ENCODE results near the gene RAPGEF4. TPM values are rescaled to one million over a fixed set of nuclear protein-coding genes. Genes with fewer than 3 reads are reported as not detected.

The RAPGEF4 gene
- total RNA-seq, 1 experiment from 2014 or later, result not detected

DNA sequence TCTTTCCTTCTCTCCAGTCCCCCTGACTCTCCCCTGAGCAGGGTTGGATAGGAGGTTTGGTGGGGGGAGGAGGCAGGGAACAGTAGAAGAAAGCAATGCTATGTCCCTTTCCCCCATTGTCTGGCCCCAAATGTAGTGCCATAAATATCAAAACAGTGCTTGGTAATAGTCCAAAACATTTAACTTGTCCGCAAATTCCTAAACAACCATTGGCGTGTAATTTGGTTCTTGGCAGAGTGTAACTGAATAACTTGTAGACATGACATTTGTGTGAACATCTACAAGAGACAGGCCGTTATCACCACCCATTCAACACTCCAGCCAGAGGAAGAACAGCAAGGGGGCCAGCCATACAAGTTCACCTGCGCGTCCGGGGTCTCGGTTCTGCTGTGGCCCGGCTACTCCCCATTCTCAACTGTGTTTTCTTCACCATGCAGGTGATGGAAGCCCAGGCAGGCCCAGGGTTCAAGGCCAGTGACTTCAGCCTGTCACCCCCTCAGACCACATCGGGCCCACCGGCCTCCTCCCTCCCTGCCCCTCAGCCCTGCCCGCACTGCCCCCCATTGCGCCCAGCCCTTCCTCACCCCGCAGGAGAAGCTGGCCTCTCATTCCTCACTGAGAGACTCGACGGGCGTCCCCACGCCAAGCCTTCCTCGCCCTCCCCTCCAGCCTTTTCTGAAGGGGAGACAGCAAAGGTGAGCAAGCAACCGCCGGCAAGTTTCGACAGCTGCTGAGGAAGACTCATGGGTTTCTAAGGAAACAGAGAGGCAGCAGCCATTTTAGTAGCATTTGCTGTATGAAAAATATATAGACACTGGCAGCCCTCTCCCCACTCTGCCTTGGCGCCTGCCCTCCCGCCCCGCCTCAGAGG, 699 bp upstream of the RAPGEF4 start:
- H3K4me1 ChIP-seq (replicated peaks; ENCODE audit: insufficient read depth), result no peaks in the 10 kb centered on the region
- H3K4me3 ChIP-seq, result peak overlapping the region; percentile 40; the same call in 1 of the 2 replicates
- BruUV-seq (replicated peaks), result no TSS peak
- no peak overlapping the region for H3K27ac ChIP-seq
- ChIA-PET CTCF (interaction anchor here (0.6 kb wide), 1 partner anchor 72 kb away, joined by 3 read pairs; no protein-coding TSS in a partner anchor), POLR2A (ENCODE audit: unreplicated experiment) (no interaction called here)
- H3K36me3 ChIP-seq (ENCODE audit: low read depth), result no peaks in the 10 kb centered on the region
- DNase-seq, result no peak
- H3K27me3 ChIP-seq (ENCODE audit: insufficient read depth, low read depth), result 0 out of 2 replicates have a peak, but pooled peaks cover 2% of the 10 kb centered on the region
- H3K79me2 ChIP-seq (ENCODE audit: low read depth), result no peaks in the 10 kb centered on the region
- TF ChIP-seq, protein P1, sequence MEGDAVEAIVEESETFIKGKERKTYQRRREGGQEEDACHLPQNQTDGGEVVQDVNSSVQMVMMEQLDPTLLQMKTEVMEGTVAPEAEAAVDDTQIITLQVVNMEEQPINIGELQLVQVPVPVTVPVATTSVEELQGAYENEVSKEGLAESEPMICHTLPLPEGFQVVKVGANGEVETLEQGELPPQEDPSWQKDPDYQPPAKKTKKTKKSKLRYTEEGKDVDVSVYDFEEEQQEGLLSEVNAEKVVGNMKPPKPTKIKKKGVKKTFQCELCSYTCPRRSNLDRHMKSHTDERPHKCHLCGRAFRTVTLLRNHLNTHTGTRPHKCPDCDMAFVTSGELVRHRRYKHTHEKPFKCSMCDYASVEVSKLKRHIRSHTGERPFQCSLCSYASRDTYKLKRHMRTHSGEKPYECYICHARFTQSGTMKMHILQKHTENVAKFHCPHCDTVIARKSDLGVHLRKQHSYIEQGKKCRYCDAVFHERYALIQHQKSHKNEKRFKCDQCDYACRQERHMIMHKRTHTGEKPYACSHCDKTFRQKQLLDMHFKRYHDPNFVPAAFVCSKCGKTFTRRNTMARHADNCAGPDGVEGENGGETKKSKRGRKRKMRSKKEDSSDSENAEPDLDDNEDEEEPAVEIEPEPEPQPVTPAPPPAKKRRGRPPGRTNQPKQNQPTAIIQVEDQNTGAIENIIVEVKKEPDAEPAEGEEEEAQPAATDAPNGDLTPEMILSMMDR (conservative IDR thresholded peaks at IDR 0.05), result no peak
- TF ChIP-seq EZH2 (IDR thresholded peaks at IDR 0.05; ENCODE audit: low read depth), result no peak
- no peaks in the 10 kb centered on the region for H3K9me2 ChIP-seq (ENCODE audit: insufficient read depth)
- intact Hi-C loops (cut with micrococcal nuclease; ENCODE audit: unreplicated experiment), result loop anchor here (5.0 kb wide), 1 partner anchor 52 kb away; no protein-coding TSS in a partner anchor
- H4K20me1 ChIP-seq (ENCODE audit: insufficient read depth), result no peaks in the 10 kb centered on the region
- H3K4me2 ChIP-seq, result peak overlapping the region; percentile 64
- no peaks in the 10 kb centered on the region for H3K9me3 ChIP-seq (ENCODE audit: insufficient read depth, low read depth)
- peak overlapping the region; percentile 63 for H2AFZ ChIP-seq
- no peaks in the 10 kb centered on the region for H3F3A ChIP-seq (ENCODE audit: insufficient read depth, low read depth)

DNA sequence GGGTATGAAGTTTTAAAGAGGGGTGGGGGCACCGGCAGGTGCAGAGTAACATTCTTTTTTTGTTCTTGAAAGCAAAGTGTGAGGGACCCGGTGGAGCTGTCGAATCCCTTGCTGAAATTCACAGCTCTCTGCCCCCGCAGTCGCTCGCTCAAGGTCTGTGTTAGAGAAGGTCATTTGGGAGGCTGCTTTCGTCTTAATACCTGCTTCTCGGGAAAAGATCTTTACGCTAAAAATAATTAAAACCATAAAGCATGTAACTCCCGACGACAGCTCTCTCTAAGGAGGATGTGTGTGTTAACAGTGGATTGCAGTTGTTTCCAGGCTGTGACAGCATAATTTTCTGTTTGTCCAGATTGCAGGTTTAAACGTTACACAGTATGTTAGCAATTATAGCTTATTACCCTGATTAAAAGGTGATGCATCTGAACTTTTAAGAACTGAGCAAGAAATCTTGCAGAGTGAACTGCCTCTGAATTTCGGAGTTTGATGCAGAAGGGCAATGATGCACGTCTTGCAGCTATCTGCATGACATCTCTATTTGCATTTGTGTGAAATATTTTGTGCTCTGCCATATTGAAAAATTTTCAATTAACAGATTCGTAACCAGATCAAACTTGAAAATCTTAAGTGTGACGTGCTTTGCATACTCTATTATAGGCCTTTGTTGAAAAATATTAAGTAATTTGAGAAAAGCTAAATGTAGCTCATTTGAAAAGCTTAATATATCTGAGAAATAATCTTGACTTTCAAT, 954 bp downstream of the RAPGEF4 start:
- Histone ChIP-seq H3K27ac (no peak overlapping the region), H3K9me2 (ENCODE audit: insufficient read depth) (no peaks in the 10 kb centered on the region), H3K36me3 (ENCODE audit: low read depth) (no peaks in the 10 kb centered on the region), H3K27me3 (ENCODE audit: insufficient read depth, low read depth) (0 out of 2 replicates have a peak, but pooled peaks cover 2% of the 10 kb centered on the region), H2AFZ (no peak overlapping the region), H3K4me3 (no peak overlapping the region), H3K4me1 (replicated peaks; ENCODE audit: insufficient read depth) (no peaks in the 10 kb centered on the region), H3K79me2 (ENCODE audit: low read depth) (no peaks in the 10 kb centered on the region), H3K4me2 (no peak overlapping the region; the same call in 1 of the 2 replicates), H4K20me1 (ENCODE audit: insufficient read depth) (no peaks in the 10 kb centered on the region), H3K9me3 (ENCODE audit: insufficient read depth, low read depth) (no peaks in the 10 kb centered on the region), H3F3A (ENCODE audit: insufficient read depth, low read depth) (no peaks in the 10 kb centered on the region)
- TF ChIP-seq, protein P1 (conservative IDR thresholded peaks at IDR 0.05), result no peak
- no peak for TF ChIP-seq EZH2 (IDR thresholded peaks at IDR 0.05; ENCODE audit: low read depth)
- POLR2A ChIA-PET (ENCODE audit: unreplicated experiment), result interaction anchor here (0.7 kb wide), 1 partner anchor 18 kb away, joined by 9 read pairs; no protein-coding TSS in a partner anchor
- CTCF ChIA-PET, result interaction anchor here (0.5 kb wide), 1 partner anchor 1784 kb away, joined by 5 read pairs; no protein-coding TSS in a partner anchor
- intact Hi-C loops (cut with micrococcal nuclease; ENCODE audit: unreplicated experiment), result no loop called here
- DNase-seq, result no peak
- BruUV-seq (replicated peaks), result no TSS peak

DNA sequence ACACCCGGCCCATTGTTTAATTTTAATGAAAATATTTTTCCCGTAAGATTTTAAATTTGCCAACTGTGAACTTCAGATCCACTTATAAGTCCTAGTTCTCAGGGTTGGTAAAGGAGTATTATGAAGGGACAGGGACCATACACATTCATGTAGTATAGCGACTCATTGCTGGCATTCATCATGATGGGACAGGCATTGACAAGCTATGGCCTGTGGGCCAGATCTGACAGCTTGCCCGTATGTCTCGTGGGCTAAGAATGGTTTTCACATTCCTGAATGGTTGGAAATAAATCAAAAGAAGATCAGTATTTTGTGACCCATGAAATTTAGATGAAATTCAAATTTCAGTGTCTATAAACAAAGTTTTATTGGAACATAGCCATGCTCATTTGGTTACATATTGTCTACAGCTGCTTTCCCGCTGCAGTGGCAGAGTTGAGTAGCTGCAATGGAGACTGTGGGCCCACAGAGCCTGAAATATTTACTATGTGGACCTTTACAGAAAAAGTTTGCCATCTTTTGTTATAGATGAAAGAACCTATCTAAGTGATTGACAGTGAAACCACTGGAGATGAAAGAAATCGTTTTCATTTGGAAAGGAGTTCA, 4.1 kb downstream of the RAPGEF4 start:
- no peak overlapping the region for H3K27ac ChIP-seq
- no peak overlapping the region for H2AFZ ChIP-seq
- H3K9me3 ChIP-seq (ENCODE audit: insufficient read depth, low read depth), result peaks cover 8% of the 10 kb centered on the region
- BruUV-seq (replicated peaks), result no TSS peak
- TF ChIP-seq, protein P1 (conservative IDR thresholded peaks at IDR 0.05), result no peak
- no peak for TF ChIP-seq EZH2 (IDR thresholded peaks at IDR 0.05; ENCODE audit: low read depth)
- H3K4me2 ChIP-seq, result no peak overlapping the region
- 0 out of 2 replicates have a peak, but pooled peaks cover 1% of the 10 kb centered on the region for H3K27me3 ChIP-seq (ENCODE audit: insufficient read depth, low read depth)
- no peaks in the 10 kb centered on the region for H3K9me2 ChIP-seq (ENCODE audit: insufficient read depth)
- intact Hi-C loops (cut with micrococcal nuclease; ENCODE audit: unreplicated experiment), result no loop called here
- POLR2A ChIA-PET (ENCODE audit: unreplicated experiment), result no interaction called here
- CTCF ChIA-PET, result no interaction called here
- no peaks in the 10 kb centered on the region for H3K79me2 ChIP-seq (ENCODE audit: low read depth)
- H3F3A ChIP-seq (ENCODE audit: insufficient read depth, low read depth), result no peaks in the 10 kb centered on the region
- no peak for DNase-seq
- no peaks in the 10 kb centered on the region for H3K4me1 ChIP-seq (replicated peaks; ENCODE audit: insufficient read depth)
- no peaks in the 10 kb centered on the region for H3K36me3 ChIP-seq (ENCODE audit: low read depth)
- H3K4me3 ChIP-seq, result no peak overlapping the region
- no peaks in the 10 kb centered on the region for H4K20me1 ChIP-seq (ENCODE audit: insufficient read depth)
